H1 (cell line): ENCODE results near the gene TEX14.

Experiments
- BRCA1 ChIP-seq: IDR thresholded peaks from 2 replicates; pipeline ENCODE4 v1.6.1; 2012; ENCODE audit warnings: low read depth, low read length, improper control_type of control experiment
- CTCF ChIP-seq, 3 experiments: IDR thresholded peaks; 1 replicate in 2 of 3; 2 replicates in 1 of 3; pipeline versions ENCODE4 v1.5.1 to v1.6.1; 2011; ENCODE audit warnings: low read length in 3 of 3, mild to moderate bottlenecking in 3 of 3, inconsistent platforms in 2 of 3, low read depth in 1 of 3, moderate library complexity in 1 of 3; ENCODE audit not compliant: insufficient read depth in 1 of 3; ENCODE audit errors: control extremely low read depth in 1 of 3
- RBBP5 ChIP-seq: IDR thresholded peaks from 2 replicates; pipeline ENCODE4 v1.7.1; 2012; ENCODE audit warnings: low read depth, mild to moderate bottlenecking, inconsistent platforms, low read length, moderate library complexity, borderline replicate concordance
- SP1 ChIP-seq: IDR thresholded peaks from 2 replicates; pipeline ENCODE4 v1.6.1; 2011; ENCODE audit warnings: low read depth, low read length

GRCh38 chr17:58587713-58588117, 104.1 kb downstream of the TEX14 start:
- TF ChIP-seq RBBP5 (no peak), BRCA1 (no peak), CTCF (IDR thresholded peaks at IDR 0.05; ENCODE audit: control extremely low read depth in 1 of 3, insufficient read depth in 1 of 3, low read depth in 1 of 3, low read length in 3 of 3) (peak; percentile 91 to 96 (median 91)), SP1 (no peak)
